Activated B cell treated with CpG ODN at 0.5 μM for 24 hours (primary cell): ENCODE measurements around the gene SCLT1. TPM values are rescaled to one million over a fixed set of nuclear protein-coding genes. Genes with fewer than 3 reads are reported as not detected.

Source experiments
- ATAC-seq: fragments of 200-7000 bp; cut with Tn5 transposase; one replicate; pipeline ENCODE4 v1.10.0; 2021; ENCODE audit warnings: low read depth, mild to moderate bottlenecking, moderate library complexity
- CTCF ChIA-PET: fragments of 350-600 bp; sonication (Branson Sonifier 250); formaldehyde crosslinking; loops from one replicate; lab custom pipeline; 2021; ENCODE audit warnings: antibody characterized with exemption; lab: Charles Lee
- POLR2A ChIA-PET: fragments of 350-600 bp; sonication (Branson Sonifier 250); formaldehyde crosslinking; loops from one replicate; lab custom pipeline; 2021; ENCODE audit warnings: antibody characterized with exemption; lab: Charles Lee
- DNase-seq: peaks from one replicate; pipeline ENCODE4 v3.0.0; 2022
- H3K27ac Mint-ChIP-seq: one replicate; pipeline ENCODE4 v1.8.0; 2020; ENCODE audit warnings: mixed read lengths
- H3K27me3 Mint-ChIP-seq: one replicate; pipeline ENCODE4 v1.8.0; 2021; ENCODE audit warnings: mixed read lengths
- H3K36me3 Mint-ChIP-seq: one replicate; pipeline ENCODE4 v1.8.0; 2021; ENCODE audit warnings: low read depth, mixed read lengths
- H3K4me1 Mint-ChIP-seq: one replicate; pipeline ENCODE4 v1.8.0; 2021; ENCODE audit warnings: mixed read lengths
- H3K4me3 Mint-ChIP-seq: one replicate; pipeline ENCODE4 v1.8.0; 2020; ENCODE audit warnings: mild to moderate bottlenecking, mixed read lengths
- H3K9me3 Mint-ChIP-seq: one replicate; pipeline ENCODE4 v1.8.0; 2020; ENCODE audit warnings: mixed read lengths
- CTCF ChIP-seq: fragments of 200-600 bp; IDR thresholded peaks from one replicate; pipeline ENCODE4 v1.8.0; 2022; ENCODE audit warnings: antibody characterized with exemption, mild to moderate bottlenecking
- intact Hi-C: fragments of 100-400 bp; cut with micrococcal nuclease; formaldehyde crosslinking; loops from one replicate; pipeline ENCODE4 v1.15.1; 2024
- total RNA-seq: library from RNA; stranded (reverse); gene quantifications from 2 replicates; pipeline ENCODE4 v1.2.3, GENCODE V29; 2022

SCLT1 gene
- total RNA-seq, 1 donor from 2014 or later: 24.5 TPM

GRCh38 chr4:128954941-128955340 lies 138.4 kb downstream of the SCLT1 start:
- Mint-ChIP-seq H3K36me3 (peaks cover 19% of the 10 kb centered on the region), H3K27me3 (no peaks in the 10 kb centered on the region), H3K4me3 (no peak overlapping the region), H3K4me1 (peaks cover 20% of the 10 kb centered on the region), H3K9me3 (no peaks in the 10 kb centered on the region), H3K27ac (no peak overlapping the region)
- ChIA-PET CTCF (no interaction called here), POLR2A (no interaction called here)
- DNase-seq (no peak), ATAC-seq (no peak)
- no peak for TF ChIP-seq CTCF
- intact Hi-C loops: no loop called here

DNA sequence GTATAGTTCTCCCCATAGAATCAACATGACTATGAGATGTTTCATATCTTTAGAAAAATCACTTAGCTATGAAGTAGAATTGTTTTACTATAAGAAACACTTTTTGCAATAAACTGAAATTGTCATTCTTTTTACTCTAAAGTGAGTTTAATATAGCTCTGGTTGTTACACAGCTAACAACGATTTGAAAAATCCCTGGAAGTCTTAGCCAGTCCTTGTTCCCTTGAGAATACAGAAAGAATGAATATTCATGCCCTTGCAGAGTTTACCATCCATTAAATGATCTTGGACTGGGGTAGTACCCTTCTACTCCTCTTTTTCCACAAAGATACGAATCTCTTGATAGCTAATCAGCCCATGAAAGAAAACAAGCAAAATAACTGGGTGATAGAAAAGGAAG lies 142.0 kb downstream of the SCLT1 start:
- intact Hi-C loops: no loop called here
- CTCF ChIA-PET: no interaction called here
- no peaks in the 10 kb centered on the region for H3K4me1 Mint-ChIP-seq

GRCh38 chr4:128950796-128951195 lies 142.5 kb downstream of the SCLT1 start:
- no peaks in the 10 kb centered on the region for H3K9me3 Mint-ChIP-seq
- TF ChIP-seq CTCF: no peak
- H3K27ac Mint-ChIP-seq: no peak overlapping the region
- POLR2A ChIA-PET: no interaction called here
- CTCF ChIA-PET: no interaction called here
- DNase-seq (no peak), ATAC-seq (no peak)
- H3K4me1 Mint-ChIP-seq: no peaks in the 10 kb centered on the region
- intact Hi-C loops: no loop called here
- H3K4me3 Mint-ChIP-seq: no peak overlapping the region
- no peaks in the 10 kb centered on the region for H3K27me3 Mint-ChIP-seq
- peaks cover 34% of the 10 kb centered on the region for H3K36me3 Mint-ChIP-seq

More for the DNA sequence above, 142.0 kb downstream of the SCLT1 start:
- Mint-ChIP-seq H3K9me3 (no peaks in the 10 kb centered on the region), H3K4me3 (no peak overlapping the region), H3K36me3 (peaks cover 32% of the 10 kb centered on the region), H3K27me3 (no peaks in the 10 kb centered on the region), H3K27ac (no peak overlapping the region)
- no peak for DNase-seq
- POLR2A ChIA-PET: no interaction called here
- no peak for ATAC-seq
- no peak for TF ChIP-seq CTCF

DNA sequence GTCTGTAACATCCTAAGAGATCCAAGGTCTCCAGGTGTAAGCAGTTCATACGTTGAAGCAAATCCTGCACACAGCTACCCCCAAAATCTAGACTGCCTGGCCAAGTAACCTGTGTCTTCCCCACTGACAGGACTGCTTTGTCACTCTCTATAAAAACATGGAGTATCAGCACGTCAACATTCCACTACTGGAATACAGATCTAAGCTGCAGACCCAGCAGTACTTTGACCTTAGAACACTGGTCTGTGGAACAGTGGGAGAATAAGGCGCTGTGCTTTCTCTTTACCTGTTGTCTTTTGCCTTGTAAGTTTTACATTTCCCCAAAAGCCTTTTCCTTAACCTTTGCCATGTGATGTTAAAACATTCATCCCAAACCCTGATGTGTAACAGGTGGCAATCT lies 146.4 kb downstream of the SCLT1 start:
- no peak overlapping the region for H3K4me3 Mint-ChIP-seq
- ATAC-seq (no peak), DNase-seq (no peak)
- CTCF ChIA-PET: no interaction called here
- no peak for TF ChIP-seq CTCF
- POLR2A ChIA-PET: no interaction called here
- intact Hi-C loops: no loop called here
- no peaks in the 10 kb centered on the region for H3K9me3 Mint-ChIP-seq
- H3K27me3 Mint-ChIP-seq: no peaks in the 10 kb centered on the region
- H3K27ac Mint-ChIP-seq: no peak overlapping the region
- peaks cover 54% of the 10 kb centered on the region for H3K36me3 Mint-ChIP-seq
- H3K4me1 Mint-ChIP-seq: no peaks in the 10 kb centered on the region

DNA sequence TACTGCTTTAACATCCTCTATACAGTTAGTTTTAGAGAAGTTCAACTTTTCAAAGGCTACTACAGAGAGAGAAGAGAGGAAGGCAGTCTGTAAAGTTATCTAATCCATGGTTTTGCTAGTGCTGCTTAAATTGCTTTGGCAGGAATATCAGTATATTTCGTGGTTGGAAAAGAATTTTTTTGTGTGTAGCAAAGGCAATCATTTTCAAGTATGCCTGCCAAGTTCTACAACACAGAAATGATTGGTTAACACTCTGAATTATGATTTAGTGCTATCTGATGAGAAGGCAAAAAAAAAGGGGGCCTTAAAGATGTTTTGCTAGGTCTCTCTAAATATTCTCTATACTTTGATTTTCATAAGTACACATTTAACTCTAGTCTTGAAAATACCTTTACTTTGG lies 150.7 kb downstream of the SCLT1 start:
- Mint-ChIP-seq H3K36me3 (peaks cover 50% of the 10 kb centered on the region), H3K27me3 (no peaks in the 10 kb centered on the region), H3K27ac (no peak overlapping the region), H3K4me3 (no peak overlapping the region), H3K4me1 (no peaks in the 10 kb centered on the region), H3K9me3 (no peaks in the 10 kb centered on the region)
- ChIA-PET CTCF (no interaction called here), POLR2A (no interaction called here)
- DNase-seq (no peak), ATAC-seq (no peak)
- intact Hi-C loops: no loop called here
- no peak for TF ChIP-seq CTCF
